ENCODE data around the gene PARD3.

DNA sequence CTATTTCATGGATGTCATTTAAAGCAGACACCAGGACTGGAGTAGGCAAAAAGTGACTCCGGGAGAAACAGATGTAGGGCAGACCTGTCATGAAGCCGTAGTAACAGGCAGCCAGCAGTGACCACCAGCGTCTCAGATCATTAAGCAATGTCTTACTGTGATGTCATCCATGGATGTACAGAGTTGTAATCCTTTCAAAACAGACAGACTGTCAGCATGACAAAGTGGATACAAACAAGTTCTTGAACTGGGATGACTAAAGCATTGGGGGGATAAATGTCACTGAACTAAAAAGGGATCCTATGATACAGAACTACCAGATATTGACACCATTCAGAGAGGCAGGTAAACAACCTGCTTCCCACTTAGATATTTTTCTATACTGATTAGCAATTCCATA is 675.5 kb downstream of the PARD3 start:
- TF ChIP-seq, protein P1, sequence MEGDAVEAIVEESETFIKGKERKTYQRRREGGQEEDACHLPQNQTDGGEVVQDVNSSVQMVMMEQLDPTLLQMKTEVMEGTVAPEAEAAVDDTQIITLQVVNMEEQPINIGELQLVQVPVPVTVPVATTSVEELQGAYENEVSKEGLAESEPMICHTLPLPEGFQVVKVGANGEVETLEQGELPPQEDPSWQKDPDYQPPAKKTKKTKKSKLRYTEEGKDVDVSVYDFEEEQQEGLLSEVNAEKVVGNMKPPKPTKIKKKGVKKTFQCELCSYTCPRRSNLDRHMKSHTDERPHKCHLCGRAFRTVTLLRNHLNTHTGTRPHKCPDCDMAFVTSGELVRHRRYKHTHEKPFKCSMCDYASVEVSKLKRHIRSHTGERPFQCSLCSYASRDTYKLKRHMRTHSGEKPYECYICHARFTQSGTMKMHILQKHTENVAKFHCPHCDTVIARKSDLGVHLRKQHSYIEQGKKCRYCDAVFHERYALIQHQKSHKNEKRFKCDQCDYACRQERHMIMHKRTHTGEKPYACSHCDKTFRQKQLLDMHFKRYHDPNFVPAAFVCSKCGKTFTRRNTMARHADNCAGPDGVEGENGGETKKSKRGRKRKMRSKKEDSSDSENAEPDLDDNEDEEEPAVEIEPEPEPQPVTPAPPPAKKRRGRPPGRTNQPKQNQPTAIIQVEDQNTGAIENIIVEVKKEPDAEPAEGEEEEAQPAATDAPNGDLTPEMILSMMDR (conservative IDR thresholded peaks at IDR 0.05 in 1 of 2, IDR thresholded peaks at IDR 0.05 in 1 of 2; ENCODE audit: low read depth in 1 of 2, low read length in 2 of 2) = no peak
- TF ChIP-seq EZH2 (IDR thresholded peaks at IDR 0.05; ENCODE audit: low read length, missing control alignments) = no peak

All from fibroblast of lung (primary cell).